Stomach (tissue), 9 donors: Measurements from ENCODE around the gene PIGW. TPM values are rescaled to one million over a fixed set of nuclear protein-coding genes. Genes with fewer than 3 reads are reported as not detected.
"Not testable (repeated sequence)": the region's sequence is repeated elsewhere in the genome, so short reads cannot be mapped to it uniquely, and the experiment has no call there.

Experiments used
- DNase-seq, 2 donors: peaks; one replicate each; pipeline versions ENCODE4 v3.0.0 to v3.0.0-alpha.2; 2013 to 2019
- H3K27ac ChIP-seq, 5 donors: fragments of 200-600 bp in 4 of 5; sonication (generic) in 4 of 5; one replicate each; pipeline ENCODE4 v1.5.1; 2013 to 2019; ENCODE audit warnings: mild to moderate bottlenecking in 1 of 5, moderate library complexity in 1 of 5
- H3K27me3 ChIP-seq, 3 donors: fragments of 200-600 bp; sonication (generic); one replicate each; pipeline ENCODE4 v1.5.1; 2017 to 2019; ENCODE audit warnings: mixed run types in 1 of 3
- H3K36me3 ChIP-seq, 4 donors: fragments of 200-600 bp; sonication (generic); 1 replicate in 3 of 4; 2 replicates in 1 of 4; pipeline ENCODE4 v1.5.1; 2016 to 2019
- H3K4me1 ChIP-seq, 4 donors: fragments of 200-600 bp; sonication (generic); one replicate each; pipeline ENCODE4 v1.5.1; 2016 to 2019
- H3K4me3 ChIP-seq, 4 donors: fragments of 200-600 bp; sonication (generic) in 3 of 4; one replicate each; pipeline ENCODE4 v1.5.1; 2016 to 2019; ENCODE audit warnings: mild to moderate bottlenecking in 1 of 4
- H3K9me3 ChIP-seq, 4 donors: fragments of 200-600 bp; sonication (generic); one replicate each; pipeline ENCODE4 v1.5.1; 2016 to 2019
- CTCF ChIP-seq, 7 experiments: fragments of 450-650 bp in 4 of 7; fragments of 200-600 bp in 3 of 7; sonication (generic) in 3 of 7; IDR thresholded peaks; one replicate each; pipeline ENCODE4 v1.5.1; 2016 to 2019; ENCODE audit warnings: antibody characterized with exemption in 7 of 7, control low read depth in 2 of 7, mild to moderate bottlenecking in 1 of 7
- EP300 ChIP-seq: sonication (generic); formaldehyde crosslinking; IDR thresholded peaks from one replicate; pipeline ENCODE4 v1.6.1; 2017; ENCODE audit warnings: antibody characterized with exemption
- POLR2A ChIP-seq, 4 donors: fragments of 450-650 bp; IDR thresholded peaks; one replicate each; pipeline ENCODE4 v1.6.1; 2016; ENCODE audit warnings: antibody characterized with exemption in 4 of 4, control low read depth in 2 of 4, mild to moderate bottlenecking in 1 of 4, moderate library complexity in 1 of 4
- POLR2AphosphoS5 ChIP-seq, 3 donors: sonication (generic); formaldehyde crosslinking; IDR thresholded peaks; one replicate each; pipeline ENCODE4 v1.6.1; 2016; ENCODE audit warnings: antibody characterized with exemption in 3 of 3
- WGBS, 5 donors: extraction: QIAGEN DNeasy Blood & Tissue Kit in 3 of 5; methylation state at CpG; one replicate each; pipeline versions ENCODE4 v1.1.5 to v1.1.7; 2013 to 2018; 5-methylcytosine and 5-hydroxymethylcytosine counted together
- intact Hi-C: fragments of 100-400 bp; cut with DNase I; formaldehyde crosslinking; loops from one replicate; pipeline ENCODE4 v1.15.1; 2023; ENCODE audit warnings: low total_unique reads
- polyA plus RNA-seq, 3 donors: library from polyadenylated mRNA; stranded (reverse); fragments of 200-250 nt; gene quantifications; one replicate each; pipeline ENCODE4 v1.2.3, GENCODE V29; 2013
- total RNA-seq, 5 donors: library from RNA; depleted of rRNA; stranded (reverse); fragments of >200 nt; gene quantifications; one replicate each; pipeline versions ENCODE4 v1.1.0 to v1.2.3, GENCODE V29; 2014 to 2016
- donor health status: healthy with polysubstance abuse.
- donor health status: Bipolar disorder and iron deficiency.
- donor health status: healthy.

PIGW gene
- total and polyA plus RNA-seq, 8 donors: 0.45 to 12.7 (median 4.3) TPM; not detected in 1

GRCh38 chr17:36506249-36506826, 28.4 kb upstream of the PIGW start:
- Histone ChIP-seq H3K27ac (no peak overlapping the region), H3K4me1 (no peaks in the 10 kb centered on the region), H3K4me3 (no peak overlapping the region), H3K9me3 (no peaks in the 10 kb centered on the region), H3K36me3 (peaks cover 37 to 100% (median 96%) of the 10 kb centered on the region in 4 donors), H3K27me3 (no peaks in the 10 kb centered on the region)
- 83 to 87% (median 83%) methylated on average over 6 of the region's 6 CpGs for WGBS, 5 donors
- TF ChIP-seq POLR2A (IDR thresholded peaks at IDR 0.05) (no peak), POLR2AphosphoS5 (IDR thresholded peaks at IDR 0.05) (no peak), EP300 (no peak), CTCF (IDR thresholded peaks at IDR 0.05) (no peak)
- intact Hi-C loops: no loop called here
- no peak for DNase-seq

- intact Hi-C loops: no loop called here
- Histone ChIP-seq H3K36me3 (peaks cover 39 to 100% (median 97%) of the 10 kb centered on the region in 4 donors), H3K27ac (no peak overlapping the region), H3K9me3 (no peaks in the 10 kb centered on the region), H3K4me3 (no peak overlapping the region), H3K4me1 (no peaks in the 10 kb centered on the region), H3K27me3 (no peaks in the 10 kb centered on the region)
- no peak for DNase-seq
- WGBS, 5 donors: 92 to 98% (median 94%) methylated on average over 9 to 11 of the region's 11 CpGs
- no peak for TF ChIP-seq CTCF (IDR thresholded peaks at IDR 0.05)
- TF ChIP-seq POLR2AphosphoS5 (IDR thresholded peaks at IDR 0.05): no peak
- TF ChIP-seq POLR2A (IDR thresholded peaks at IDR 0.05): no peak
- TF ChIP-seq EP300: no peak
Observed at GRCh38 chr17:36506831-36507230, 28.0 kb upstream of the PIGW start.

- Histone ChIP-seq H3K27me3 (no peaks in the 10 kb centered on the region), H3K27ac (no peak overlapping the region), H3K9me3 (no peaks in the 10 kb centered on the region), H3K36me3 (peaks cover 39 to 98% (median 93%) of the 10 kb centered on the region in 4 donors), H3K4me1 (no peaks in the 10 kb centered on the region), H3K4me3 (no peak overlapping the region)
- WGBS, 5 donors: 87 to 98% (median 93%) methylated on average over 6 of the region's 6 CpGs
- no peak for DNase-seq
- TF ChIP-seq POLR2A (IDR thresholded peaks at IDR 0.05): no peak
- TF ChIP-seq EP300: no peak
- TF ChIP-seq CTCF (IDR thresholded peaks at IDR 0.05): no peak
- TF ChIP-seq POLR2AphosphoS5 (IDR thresholded peaks at IDR 0.05): no peak
- intact Hi-C loops: no loop called here
Observed at GRCh38 chr17:36507266-36507665, 27.5 kb upstream of the PIGW start.

- 93 to 100% (median 98%) methylated on average over 2 of the region's 2 CpGs for WGBS, 5 donors
- H3K27ac ChIP-seq, DNase-seq, H3K9me3 ChIP-seq, H3K4me1 ChIP-seq, H3K4me3 ChIP-seq, intact Hi-C loops, H3K27me3 ChIP-seq: not testable (repeated sequence)
- H3K36me3 ChIP-seq: peaks cover 35 to 98% (median 93%) of the 10 kb centered on the region in 4 donors
Observed at GRCh38 chr17:36508439-36508838, 26.3 kb upstream of the PIGW start.

- TF ChIP-seq POLR2AphosphoS5 (IDR thresholded peaks at IDR 0.05) (no peak), POLR2A (IDR thresholded peaks at IDR 0.05) (no peak), EP300 (no peak), CTCF (IDR thresholded peaks at IDR 0.05) (no peak)
- H3K9me3 ChIP-seq: no peaks in the 10 kb centered on the region
- DNase-seq: no peak
- no peaks in the 10 kb centered on the region for H3K4me1 ChIP-seq
- H3K36me3 ChIP-seq: peaks cover 28 to 98% (median 93%) of the 10 kb centered on the region in 4 donors
- 91 to 93% (median 93%) methylated on average over 7 to 9 of the region's 9 CpGs for WGBS, 5 donors
- H3K27ac ChIP-seq: no peak overlapping the region
- no peak overlapping the region for H3K4me3 ChIP-seq
- intact Hi-C loops: no loop called here
- no peaks in the 10 kb centered on the region for H3K27me3 ChIP-seq
Observed at GRCh38 chr17:36509272-36509985, 25.4 kb upstream of the PIGW start.
